ENCODE data around the gene PRKCH.

PRKCH gene

GRCh38 chr14:61543946-61544345 lies 222.6 kb downstream of the PRKCH start:
- no peak for DNase-seq (ENCODE audit: low read depth, low spot score)
- H3K4me3 ChIP-seq (ENCODE audit: low read length), result no peak overlapping the region

- no peak for DNase-seq (ENCODE audit: low read depth, low spot score)
- H3K4me3 ChIP-seq (ENCODE audit: low read length), result no peak overlapping the region
Measured at GRCh38 chr14:61544448-61545330, 223.3 kb downstream of the PRKCH start.

- DNase-seq (ENCODE audit: low read depth, low spot score), result no peak
- no peak overlapping the region for H3K4me3 ChIP-seq (ENCODE audit: low read length)
Measured at GRCh38 chr14:61545726-61546455, 224.5 kb downstream of the PRKCH start.

GRCh38 chr14:61547186-61548069 lies 226.0 kb downstream of the PRKCH start:
- H3K4me3 ChIP-seq (ENCODE audit: low read length), result no peak overlapping the region
- no peak for DNase-seq (ENCODE audit: low read depth, low spot score)

GRCh38 chr14:61549425-61549824 lies 228.0 kb downstream of the PRKCH start:
- DNase-seq (ENCODE audit: low read depth, low spot score), result no peak
- no peak overlapping the region for H3K4me3 ChIP-seq (ENCODE audit: low read length)

GRCh38 chr14:61551384-61551783 lies 230.0 kb downstream of the PRKCH start:
- DNase-seq (ENCODE audit: low read depth, low spot score), result no peak
- H3K4me3 ChIP-seq (ENCODE audit: low read length), result no peak overlapping the region

- no peak for DNase-seq (ENCODE audit: low read depth, low spot score)
- no peak overlapping the region for H3K4me3 ChIP-seq (ENCODE audit: low read length)
Measured at GRCh38 chr14:61552241-61552640, 230.9 kb downstream of the PRKCH start.

- H3K4me3 ChIP-seq (ENCODE audit: low read length), result no peak overlapping the region
Measured at GRCh38 chr14:61553730-61554641, 232.6 kb downstream of the PRKCH start.

GRCh38 chr14:61555056-61555838 lies 233.9 kb downstream of the PRKCH start:
- no peak overlapping the region for H3K4me3 ChIP-seq (ENCODE audit: low read length)
- no peak for DNase-seq (ENCODE audit: low read depth, low spot score)

More at GRCh38 chr14:61553730-61554641, 232.6 kb downstream of the PRKCH start:
- DNase-seq (ENCODE audit: low read depth, low spot score), result no peak

GRCh38 chr14:61556455-61556854 lies 235.1 kb downstream of the PRKCH start:
- no peak overlapping the region for H3K4me3 ChIP-seq (ENCODE audit: low read length)
- no peak for DNase-seq (ENCODE audit: low read depth, low spot score)

- peak; percentile 71 for DNase-seq (ENCODE audit: low read depth, low spot score)
- H3K4me3 ChIP-seq (ENCODE audit: low read length), result no peak overlapping the region
Measured at GRCh38 chr14:61557262-61557661, 235.9 kb downstream of the PRKCH start.

- no peak overlapping the region for H3K4me3 ChIP-seq (ENCODE audit: low read length)
- DNase-seq (ENCODE audit: low read depth, low spot score), result no peak
Measured at GRCh38 chr14:61557854-61558253, 236.5 kb downstream of the PRKCH start.

GRCh38 chr14:61558271-61558670 lies 236.9 kb downstream of the PRKCH start:
- DNase-seq (ENCODE audit: low read depth, low spot score), result no peak
- no peak overlapping the region for H3K4me3 ChIP-seq (ENCODE audit: low read length)

GRCh38 chr14:61559641-61560201 lies 238.3 kb downstream of the PRKCH start:
- DNase-seq (ENCODE audit: low read depth, low spot score), result no peak
- no peak overlapping the region for H3K4me3 ChIP-seq (ENCODE audit: low read length)

GRCh38 chr14:61560323-61560722 lies 238.9 kb downstream of the PRKCH start:
- no peak for DNase-seq (ENCODE audit: low read depth, low spot score)
- no peak overlapping the region for H3K4me3 ChIP-seq (ENCODE audit: low read length)

GRCh38 chr14:61561104-61561503 lies 239.7 kb downstream of the PRKCH start:
- no peak overlapping the region for H3K4me3 ChIP-seq (ENCODE audit: low read length)
- no peak for DNase-seq (ENCODE audit: low read depth, low spot score)

- H3K4me3 ChIP-seq (ENCODE audit: low read length), result no peak overlapping the region
Measured at GRCh38 chr14:61561657-61562276, 240.4 kb downstream of the PRKCH start.

More at GRCh38 chr14:61561657-61562276, 240.4 kb downstream of the PRKCH start:
- DNase-seq (ENCODE audit: low read depth, low spot score), result no peak

Measured in Jurkat, Clone E6-1 (cell line).